T-helper 17 cell (primary cell): ENCODE results near the gene GALC. TPM values are rescaled to one million over a fixed set of nuclear protein-coding genes. Genes with fewer than 3 reads are reported as not detected.

Experiments used
- ATAC-seq: fragments of 150-1000 bp; cut with Tn5 transposase; 2 replicates; pipeline ENCODE4 v1.10.0; 2021; ENCODE audit warnings: mild to moderate bottlenecking, moderate library complexity
- DNase-seq, 3 donors: peaks; one replicate each; pipeline versions ENCODE4 v3.0.0 to v3.0.0-alpha.2; 2020 to 2021
- H3K9me3 ChIP-seq: one replicate; pipeline ENCODE4 v1.7.0; 2013; ENCODE audit warnings: low read length, mild to moderate bottlenecking; ENCODE audit not compliant: control insufficient read depth, poor library complexity, severe bottlenecking
- H3K27ac Mint-ChIP-seq: one replicate; pipeline ENCODE4 v1.8.0; 2022; ENCODE audit warnings: mild to moderate bottlenecking, moderate library complexity, mixed read lengths
- H3K27me3 Mint-ChIP-seq: one replicate; pipeline ENCODE4 v1.8.0; 2022; ENCODE audit warnings: mixed read lengths
- H3K36me3 Mint-ChIP-seq: one replicate; pipeline ENCODE4 v1.8.0; 2022; ENCODE audit warnings: low read depth, mixed read lengths
- H3K4me1 Mint-ChIP-seq: one replicate; pipeline ENCODE4 v1.8.0; 2022; ENCODE audit warnings: mild to moderate bottlenecking, mixed read lengths
- H3K4me3 Mint-ChIP-seq: one replicate; pipeline ENCODE4 v1.8.0; 2022; ENCODE audit warnings: mild to moderate bottlenecking, moderate library complexity, mixed read lengths
- total RNA-seq, 4 donors: library from RNA in 2 of 4; stranded (reverse) in 2 of 4; gene quantifications; one replicate each; pipeline ENCODE4 v1.2.3 and lab custom pipeline; 2022 to 2026

GALC gene
- total RNA-seq, 2 donors from 2014 or later, result 33.1 to 36.5 TPM

- H3K4me3 Mint-ChIP-seq, result peak overlapping the region; percentile 57
- no peaks in the 10 kb centered on the region for H3K27me3 Mint-ChIP-seq
- H3K36me3 Mint-ChIP-seq, result peaks cover 9% of the 10 kb centered on the region
- H3K9me3 ChIP-seq, result no peaks in the 10 kb centered on the region
- ATAC-seq (no peak), DNase-seq (no peak)
- peaks cover 35% of the 10 kb centered on the region for H3K4me1 Mint-ChIP-seq
- H3K27ac Mint-ChIP-seq, result peak overlapping the region; percentile 98
Measured at GRCh38 chr14:88003425-88003824, 10.4 kb upstream of the GALC start.

GRCh38 chr14:88002421-88003075, 9.6 kb upstream of the GALC start:
- no peak for DNase-seq
- H3K27ac Mint-ChIP-seq, result peak overlapping the region; percentile 5
- no peak for ATAC-seq
- no peaks in the 10 kb centered on the region for H3K27me3 Mint-ChIP-seq
- H3K4me1 Mint-ChIP-seq, result peaks cover 27% of the 10 kb centered on the region
- peaks cover 4% of the 10 kb centered on the region for H3K36me3 Mint-ChIP-seq
- no peak overlapping the region for H3K4me3 Mint-ChIP-seq
- no peaks in the 10 kb centered on the region for H3K9me3 ChIP-seq

- no peaks in the 10 kb centered on the region for H3K9me3 ChIP-seq
- peaks cover 31% of the 10 kb centered on the region for H3K4me1 Mint-ChIP-seq
- H3K27ac Mint-ChIP-seq, result peak overlapping the region; percentile 51
- ATAC-seq, result no peak
- DNase-seq, result no peak
- H3K4me3 Mint-ChIP-seq, result no peak overlapping the region
- H3K27me3 Mint-ChIP-seq, result no peaks in the 10 kb centered on the region
- H3K36me3 Mint-ChIP-seq, result peaks cover 3% of the 10 kb centered on the region
Measured at GRCh38 chr14:87999277-87999676, 6.3 kb upstream of the GALC start.

GRCh38 chr14:87998482-87998881, 5.5 kb upstream of the GALC start:
- no peaks in the 10 kb centered on the region for H3K9me3 ChIP-seq
- H3K4me3 Mint-ChIP-seq, result no peak overlapping the region
- H3K27me3 Mint-ChIP-seq, result no peaks in the 10 kb centered on the region
- no peak overlapping the region for H3K27ac Mint-ChIP-seq
- H3K4me1 Mint-ChIP-seq, result peaks cover 38% of the 10 kb centered on the region
- ATAC-seq, result no peak
- H3K36me3 Mint-ChIP-seq, result peaks cover 3% of the 10 kb centered on the region
- no peak for DNase-seq

- no peak for ATAC-seq
- no peak for DNase-seq
- Mint-ChIP-seq H3K4me1 (peaks cover 47% of the 10 kb centered on the region), H3K4me3 (peak overlapping the region; percentile 50), H3K27me3 (no peaks in the 10 kb centered on the region), H3K27ac (peak overlapping the region; percentile 98), H3K36me3 (peaks cover 6% of the 10 kb centered on the region)
- H3K9me3 ChIP-seq, result no peaks in the 10 kb centered on the region
Measured at GRCh38 chr14:87996291-87996592, 3.3 kb upstream of the GALC start.

- Mint-ChIP-seq H3K27me3 (no peaks in the 10 kb centered on the region), H3K4me1 (peaks cover 50% of the 10 kb centered on the region), H3K4me3 (peak overlapping the region; percentile 97), H3K27ac (peak overlapping the region; percentile 98), H3K36me3 (peaks cover 8% of the 10 kb centered on the region)
- DNase-seq (no peak), ATAC-seq (no peak)
- no peaks in the 10 kb centered on the region for H3K9me3 ChIP-seq
Measured at GRCh38 chr14:87995500-87996290, 2.7 kb upstream of the GALC start.

- peaks cover 53% of the 10 kb centered on the region for H3K4me1 Mint-ChIP-seq
- no peaks in the 10 kb centered on the region for H3K27me3 Mint-ChIP-seq
- H3K36me3 Mint-ChIP-seq, result peaks cover 8% of the 10 kb centered on the region
- DNase-seq (peak in 1 of 3 donors; percentile 19), ATAC-seq (peak; percentile 52)
- H3K4me3 Mint-ChIP-seq, result peak overlapping the region; percentile 97
- peak overlapping the region; percentile 98 for H3K27ac Mint-ChIP-seq
- no peaks in the 10 kb centered on the region for H3K9me3 ChIP-seq
Measured at GRCh38 chr14:87994974-87995373, 2.0 kb upstream of the GALC start.

- peaks cover 64% of the 10 kb centered on the region for H3K4me1 Mint-ChIP-seq
- peak overlapping the region; percentile 98 for H3K27ac Mint-ChIP-seq
Measured at GRCh38 chr14:87992346-87992717, 650 bp downstream of the GALC start.

GRCh38 chr14:87990682-87991081, 2.3 kb downstream of the GALC start:
- H3K27me3 Mint-ChIP-seq, result no peaks in the 10 kb centered on the region
- DNase-seq, result no peak
- H3K27ac Mint-ChIP-seq, result peak overlapping the region; percentile 98
- peak overlapping the region; percentile 49 for H3K4me3 Mint-ChIP-seq
- ATAC-seq, result no peak
- peaks cover 16% of the 10 kb centered on the region for H3K36me3 Mint-ChIP-seq
- no peaks in the 10 kb centered on the region for H3K9me3 ChIP-seq
- peaks cover 64% of the 10 kb centered on the region for H3K4me1 Mint-ChIP-seq

More at GRCh38 chr14:87992346-87992717, 650 bp downstream of the GALC start:
- Mint-ChIP-seq H3K27me3 (no peaks in the 10 kb centered on the region), H3K4me3 (peak overlapping the region; percentile 97), H3K36me3 (peaks cover 11% of the 10 kb centered on the region)
- DNase-seq, result no peak
- no peaks in the 10 kb centered on the region for H3K9me3 ChIP-seq
- ATAC-seq, result no peak

GRCh38 chr14:87989956-87990299, 3.1 kb downstream of the GALC start:
- H3K4me3 Mint-ChIP-seq, result no peak overlapping the region
- no peak for DNase-seq
- no peak for ATAC-seq
- H3K27me3 Mint-ChIP-seq, result no peaks in the 10 kb centered on the region
- peaks cover 16% of the 10 kb centered on the region for H3K36me3 Mint-ChIP-seq
- peak overlapping the region; percentile 98 for H3K27ac Mint-ChIP-seq
- no peaks in the 10 kb centered on the region for H3K9me3 ChIP-seq
- peaks cover 57% of the 10 kb centered on the region for H3K4me1 Mint-ChIP-seq

- ATAC-seq (no peak), DNase-seq (no peak)
- Mint-ChIP-seq H3K27me3 (no peaks in the 10 kb centered on the region), H3K36me3 (peaks cover 13% of the 10 kb centered on the region), H3K4me3 (no peak overlapping the region), H3K27ac (peak overlapping the region; percentile 98), H3K4me1 (peaks cover 51% of the 10 kb centered on the region)
- peaks cover under 1% of the 10 kb centered on the region for H3K9me3 ChIP-seq
Measured at GRCh38 chr14:87989221-87989955, 3.6 kb downstream of the GALC start.

- Mint-ChIP-seq H3K4me1 (peaks cover 6% of the 10 kb centered on the region), H3K36me3 (peaks cover 6% of the 10 kb centered on the region), H3K27me3 (no peaks in the 10 kb centered on the region), H3K4me3 (no peak overlapping the region), H3K27ac (no peak overlapping the region)
- peaks cover 2% of the 10 kb centered on the region for H3K9me3 ChIP-seq
- ATAC-seq, result no peak
- DNase-seq, result no peak
Measured at GRCh38 chr14:87979689-87980088, 13.3 kb downstream of the GALC start.

GRCh38 chr14:87975636-87976035, 17.3 kb downstream of the GALC start:
- H3K9me3 ChIP-seq, result no peaks in the 10 kb centered on the region
- DNase-seq, result no peak
- Mint-ChIP-seq H3K27me3 (no peaks in the 10 kb centered on the region), H3K4me1 (peaks cover 11% of the 10 kb centered on the region), H3K36me3 (peaks cover 10% of the 10 kb centered on the region), H3K4me3 (no peak overlapping the region), H3K27ac (no peak overlapping the region)
- no peak for ATAC-seq
